Transverse colon (tissue), 4 donors: ENCODE results near the gene SMAD7. TPM values are rescaled to one million over a fixed set of nuclear protein-coding genes. Genes with fewer than 3 reads are reported as not detected.

Experiments used
- DNase-seq: peaks from one replicate; pipeline ENCODE4 v3.0.0-alpha.2; 2019
- H3K27ac ChIP-seq, 4 donors: fragments of 200-600 bp; sonication (generic); 2 replicates each; pipeline ENCODE4 v1.5.1; 2016 to 2018; ENCODE audit warnings: inconsistent platforms in 4 of 4
- H3K27me3 ChIP-seq: fragments of 200-600 bp; sonication (generic); 2 replicates; pipeline ENCODE4 v1.5.1; 2017; ENCODE audit warnings: inconsistent platforms
- H3K36me3 ChIP-seq, 4 donors: fragments of 200-600 bp; sonication (generic); 2 replicates each; pipeline ENCODE4 v1.5.1; 2017 to 2019; ENCODE audit warnings: inconsistent platforms in 4 of 4
- H3K4me1 ChIP-seq, 4 donors: fragments of 200-600 bp; sonication (generic); 2 replicates each; pipeline ENCODE4 v1.5.1; 2017 to 2020; ENCODE audit warnings: inconsistent platforms in 4 of 4
- H3K4me3 ChIP-seq, 4 donors: fragments of 200-600 bp; sonication (generic); 1 replicate in 1 of 4; 2 replicates in 3 of 4; pipeline versions ENCODE4 v1.5.1 to v1.6.1; 2017 to 2019; ENCODE audit warnings: inconsistent platforms in 4 of 4
- H3K9me3 ChIP-seq, 2 donors: fragments of 200-600 bp; sonication (generic); 2 replicates each; pipeline ENCODE4 v1.5.1; 2017 to 2019; ENCODE audit warnings: inconsistent platforms in 2 of 2
- EP300 ChIP-seq: sonication (generic); formaldehyde crosslinking; IDR thresholded peaks from one replicate; pipeline ENCODE4 v1.6.1; 2017; ENCODE audit warnings: antibody characterized with exemption, low read depth
- POLR2A ChIP-seq: fragments of 450-650 bp; IDR thresholded peaks from one replicate; pipeline ENCODE4 v1.6.1; 2016; ENCODE audit warnings: antibody characterized with exemption, mild to moderate bottlenecking, moderate library complexity
- POLR2AphosphoS5 ChIP-seq, 3 donors: sonication (generic); formaldehyde crosslinking; IDR thresholded peaks; one replicate each; pipeline ENCODE4 v1.6.1; 2016; ENCODE audit warnings: antibody characterized with exemption in 3 of 3
- WGBS, 2 donors: methylation state at CpG; one replicate each; pipeline ENCODE4 v1.1.5; 2018; ENCODE audit warnings: low coverage in 1 of 2; 5-methylcytosine and 5-hydroxymethylcytosine counted together
- in situ Hi-C, 4 donors: fragments of 200-750 bp; cut with MboI; loops; one replicate each; pipeline versions ENCODE4 v1.15.0 to v1.15.1; 2017; ENCODE audit warnings: low sequenced_read_pairs in 3 of 4, low pct_ligation_motif_present in 1 of 4, low pct_unique_long_range_greater_than_20kb in 1 of 4
- intact Hi-C: fragments of 100-400 bp; cut with DNase I; formaldehyde crosslinking; loops from one replicate; pipeline ENCODE4 v1.15.1; 2023; ENCODE audit warnings: low total_unique reads
- total RNA-seq, 4 donors: library from RNA; depleted of rRNA; stranded (reverse); fragments of >200 nt; gene quantifications; one replicate each; pipeline ENCODE4 v1.1.0, GENCODE V29; 2016
- TF ChIP-seq, protein P1 (sequence below), 5 experiments: fragments of 200-600 bp in 3 of 5; fragments of 450-650 bp in 2 of 5; sonication (generic) in 3 of 5; IDR thresholded peaks; 1 replicate in 2 of 5; 2 replicates in 3 of 5; pipeline ENCODE4 v1.5.1; 2016 to 2017; ENCODE audit warnings: antibody characterized with exemption in 5 of 5, inconsistent platforms in 3 of 5, mild to moderate bottlenecking in 2 of 5, moderate library complexity in 1 of 5

SMAD7 gene
- total RNA-seq, 4 donors from 2014 or later: 76.0 to 199 (median 77.1) TPM

DNA sequence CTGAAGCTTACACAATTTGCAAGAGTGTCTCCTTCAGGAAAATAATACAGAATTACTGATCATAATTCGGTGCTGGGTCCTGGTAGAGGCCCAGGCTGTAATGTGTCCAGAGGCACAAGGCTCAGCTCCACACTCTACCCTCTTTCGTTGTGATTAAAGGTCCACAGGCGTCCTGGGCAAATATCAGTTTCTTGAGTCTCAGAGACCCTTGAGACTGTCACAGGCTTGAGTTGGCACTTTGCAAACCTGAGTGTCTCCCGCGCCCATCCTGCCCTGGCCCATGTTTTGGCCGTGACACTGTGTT, 46.9 kb upstream of the SMAD7 start:
- peak overlapping the region in 2 of 4 donors; percentile 33 to 44 for H3K27ac ChIP-seq

DNA sequence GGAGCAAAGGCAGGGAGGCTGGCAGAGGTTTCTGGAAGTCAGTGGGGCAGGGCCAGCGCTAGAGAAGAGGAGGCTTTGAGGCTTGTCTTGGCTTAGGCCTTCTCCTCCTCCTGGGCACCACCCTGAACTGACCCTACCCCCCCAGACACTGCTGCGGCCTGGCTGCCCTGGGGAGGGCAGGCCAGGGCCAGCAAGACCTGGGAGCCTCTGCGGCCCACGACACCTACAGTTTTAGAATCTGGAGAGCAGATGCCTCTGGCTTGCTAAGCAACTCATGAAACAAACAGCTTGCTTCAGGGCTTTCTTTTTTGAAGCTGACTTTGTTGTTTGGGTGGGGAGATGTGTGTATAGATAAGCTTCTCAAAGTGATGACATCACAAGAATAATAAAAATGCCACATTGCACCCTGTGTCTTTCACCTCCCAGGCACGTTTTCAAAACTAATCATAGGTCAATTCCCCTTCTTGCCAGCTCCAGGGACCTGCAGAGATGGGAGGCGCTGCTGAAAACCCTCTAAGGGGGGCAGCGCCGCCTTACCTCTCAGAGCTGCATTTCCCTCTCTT, 46.2 kb upstream of the SMAD7 start:
- TF ChIP-seq, protein P1, sequence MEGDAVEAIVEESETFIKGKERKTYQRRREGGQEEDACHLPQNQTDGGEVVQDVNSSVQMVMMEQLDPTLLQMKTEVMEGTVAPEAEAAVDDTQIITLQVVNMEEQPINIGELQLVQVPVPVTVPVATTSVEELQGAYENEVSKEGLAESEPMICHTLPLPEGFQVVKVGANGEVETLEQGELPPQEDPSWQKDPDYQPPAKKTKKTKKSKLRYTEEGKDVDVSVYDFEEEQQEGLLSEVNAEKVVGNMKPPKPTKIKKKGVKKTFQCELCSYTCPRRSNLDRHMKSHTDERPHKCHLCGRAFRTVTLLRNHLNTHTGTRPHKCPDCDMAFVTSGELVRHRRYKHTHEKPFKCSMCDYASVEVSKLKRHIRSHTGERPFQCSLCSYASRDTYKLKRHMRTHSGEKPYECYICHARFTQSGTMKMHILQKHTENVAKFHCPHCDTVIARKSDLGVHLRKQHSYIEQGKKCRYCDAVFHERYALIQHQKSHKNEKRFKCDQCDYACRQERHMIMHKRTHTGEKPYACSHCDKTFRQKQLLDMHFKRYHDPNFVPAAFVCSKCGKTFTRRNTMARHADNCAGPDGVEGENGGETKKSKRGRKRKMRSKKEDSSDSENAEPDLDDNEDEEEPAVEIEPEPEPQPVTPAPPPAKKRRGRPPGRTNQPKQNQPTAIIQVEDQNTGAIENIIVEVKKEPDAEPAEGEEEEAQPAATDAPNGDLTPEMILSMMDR (IDR thresholded peaks at IDR 0.05): no peak
- TF ChIP-seq POLR2A: no peak
- no peak for TF ChIP-seq POLR2AphosphoS5 (IDR thresholded peaks at IDR 0.05)
- no peak for TF ChIP-seq EP300
- WGBS, 2 donors: 0 to 42% methylated on average over 1 to 8 of the region's 8 CpGs
- in situ Hi-C loops: no loop called here
- Histone ChIP-seq H3K27ac (peak overlapping the region in 3 of 4 donors; percentile 33 to 60 (median 50)), H3K4me1 (peaks cover 4 to 40% (median 22%) of the 10 kb centered on the region in 4 donors), H3K27me3 (no peaks in the 10 kb centered on the region), H3K36me3 (no peaks in the 10 kb centered on the region), H3K4me3 (no peak overlapping the region), H3K9me3 (no peaks in the 10 kb centered on the region)
- no peak for DNase-seq
- intact Hi-C loops: no loop called here

More for the DNA sequence above, 46.9 kb upstream of the SMAD7 start:
- TF ChIP-seq, protein P1 (IDR thresholded peaks at IDR 0.05): no peak
- no peak for TF ChIP-seq POLR2A
- TF ChIP-seq EP300: no peak
- no peak for TF ChIP-seq POLR2AphosphoS5 (IDR thresholded peaks at IDR 0.05)
- no peaks in the 10 kb centered on the region for H3K27me3 ChIP-seq
- H3K9me3 ChIP-seq: no peaks in the 10 kb centered on the region
- H3K4me3 ChIP-seq: no peak overlapping the region
- H3K4me1 ChIP-seq: peaks cover 4 to 37% (median 22%) of the 10 kb centered on the region in 4 donors
- WGBS, 2 donors: 60 to 71% methylated on average over 1 to 6 of the region's 6 CpGs
- H3K36me3 ChIP-seq: no peaks in the 10 kb centered on the region
- DNase-seq: no peak
- in situ Hi-C loops (no loop called here), intact Hi-C loops (no loop called here)

DNA sequence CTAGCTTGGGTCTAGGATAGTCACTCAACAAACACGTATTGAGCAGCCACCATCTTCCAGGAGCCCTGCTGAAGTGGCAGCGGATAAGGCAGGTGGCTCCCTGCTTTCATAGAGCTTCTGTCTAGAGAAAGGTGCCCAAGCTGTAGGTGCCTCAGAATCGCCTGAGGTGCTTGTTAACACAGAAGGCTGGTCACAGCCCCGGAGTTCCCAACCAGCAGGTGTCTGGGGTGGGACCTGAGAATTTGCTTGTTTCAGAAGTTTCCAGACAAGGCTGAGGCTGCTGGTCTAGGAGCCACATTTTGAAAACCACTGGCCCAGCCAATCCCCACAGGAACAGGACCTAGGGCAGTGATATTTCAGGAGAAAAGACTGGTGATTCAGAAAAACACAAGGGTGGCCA, 45.3 kb upstream of the SMAD7 start:
- WGBS, 2 donors: 93 to 100% methylated on average over 1 to 4 of the region's 4 CpGs
- no peak for DNase-seq
- H3K9me3 ChIP-seq: no peaks in the 10 kb centered on the region
- H3K27me3 ChIP-seq: no peaks in the 10 kb centered on the region
- in situ Hi-C loops (no loop called here), intact Hi-C loops (no loop called here)
- no peak overlapping the region for H3K4me3 ChIP-seq
- H3K4me1 ChIP-seq: peaks cover 4 to 40% (median 22%) of the 10 kb centered on the region in 4 donors
- no peak for TF ChIP-seq POLR2A
- no peak overlapping the region for H3K27ac ChIP-seq
- no peaks in the 10 kb centered on the region for H3K36me3 ChIP-seq

DNA sequence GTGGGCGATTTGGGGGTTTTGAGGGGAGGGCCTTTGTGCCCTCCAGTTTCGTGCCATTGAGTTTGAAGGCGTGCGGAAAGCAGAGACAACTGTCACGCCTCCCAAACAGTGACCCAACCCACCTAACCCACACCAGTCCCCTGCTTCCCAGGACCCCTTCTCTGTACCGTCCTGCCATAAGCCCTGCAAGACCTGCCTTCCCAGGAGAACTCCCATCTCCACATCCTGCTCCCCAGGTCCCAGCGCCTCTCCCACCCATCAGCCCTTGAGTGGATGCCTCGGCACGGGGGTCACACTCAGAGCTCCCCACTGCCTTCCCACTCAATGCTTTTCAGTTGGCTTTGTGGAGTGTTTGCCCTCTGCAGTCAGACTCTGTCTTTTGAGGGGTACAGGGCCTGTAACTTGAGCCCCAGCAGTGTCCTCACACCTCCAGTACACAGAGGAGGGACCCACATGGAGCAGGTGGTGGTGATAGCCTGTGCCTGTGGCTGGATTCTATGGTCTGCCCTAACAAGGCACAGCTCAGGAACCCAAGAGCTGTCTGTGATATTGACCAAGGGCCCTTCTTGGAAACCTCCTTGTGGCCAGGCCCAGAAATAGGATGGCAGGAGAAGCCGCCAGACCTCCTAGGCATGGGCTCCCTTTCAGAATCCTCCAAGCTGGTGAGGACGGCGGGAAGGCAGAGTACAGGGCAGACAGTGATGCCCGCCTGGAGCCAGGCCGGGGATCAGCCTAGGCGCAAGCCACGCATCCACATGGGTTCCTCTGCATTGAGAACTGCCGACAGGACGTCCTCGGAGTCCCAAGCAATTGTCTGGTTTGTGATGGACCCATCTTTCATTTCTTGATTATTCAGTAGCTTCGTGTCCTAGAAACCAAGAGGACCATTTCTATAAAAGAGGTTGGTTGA, 44.4 kb upstream of the SMAD7 start:
- Histone ChIP-seq H3K9me3 (no peaks in the 10 kb centered on the region), H3K27ac (peak overlapping the region in 2 of 4 donors; percentile 42 to 56), H3K36me3 (no peaks in the 10 kb centered on the region), H3K4me3 (no peak overlapping the region), H3K4me1 (peaks cover 4 to 40% (median 22%) of the 10 kb centered on the region in 4 donors), H3K27me3 (no peaks in the 10 kb centered on the region)
- intact Hi-C loops: no loop called here
- DNase-seq: no peak
- no peak for TF ChIP-seq EP300
- TF ChIP-seq POLR2AphosphoS5 (IDR thresholded peaks at IDR 0.05): no peak
- no peak for TF ChIP-seq POLR2A
- TF ChIP-seq, protein P1 (IDR thresholded peaks at IDR 0.05): no peak
- 87 to 96% methylated on average over 3 to 20 of the region's 20 CpGs for WGBS, 2 donors
- in situ Hi-C loops: no loop called here
